Measurements from ENCODE around the gene PGBD2. TPM values are rescaled to one million over a fixed set of nuclear protein-coding genes. Genes with fewer than 3 reads are reported as not detected.

The PGBD2 gene
- total and polyA plus RNA-seq, 9 of the 15 experiments (the other 6 are each of a cell fraction or from before 2014, with no cell fraction given), result 11.9 to 21.8 (median 14.7) TPM

DNA sequence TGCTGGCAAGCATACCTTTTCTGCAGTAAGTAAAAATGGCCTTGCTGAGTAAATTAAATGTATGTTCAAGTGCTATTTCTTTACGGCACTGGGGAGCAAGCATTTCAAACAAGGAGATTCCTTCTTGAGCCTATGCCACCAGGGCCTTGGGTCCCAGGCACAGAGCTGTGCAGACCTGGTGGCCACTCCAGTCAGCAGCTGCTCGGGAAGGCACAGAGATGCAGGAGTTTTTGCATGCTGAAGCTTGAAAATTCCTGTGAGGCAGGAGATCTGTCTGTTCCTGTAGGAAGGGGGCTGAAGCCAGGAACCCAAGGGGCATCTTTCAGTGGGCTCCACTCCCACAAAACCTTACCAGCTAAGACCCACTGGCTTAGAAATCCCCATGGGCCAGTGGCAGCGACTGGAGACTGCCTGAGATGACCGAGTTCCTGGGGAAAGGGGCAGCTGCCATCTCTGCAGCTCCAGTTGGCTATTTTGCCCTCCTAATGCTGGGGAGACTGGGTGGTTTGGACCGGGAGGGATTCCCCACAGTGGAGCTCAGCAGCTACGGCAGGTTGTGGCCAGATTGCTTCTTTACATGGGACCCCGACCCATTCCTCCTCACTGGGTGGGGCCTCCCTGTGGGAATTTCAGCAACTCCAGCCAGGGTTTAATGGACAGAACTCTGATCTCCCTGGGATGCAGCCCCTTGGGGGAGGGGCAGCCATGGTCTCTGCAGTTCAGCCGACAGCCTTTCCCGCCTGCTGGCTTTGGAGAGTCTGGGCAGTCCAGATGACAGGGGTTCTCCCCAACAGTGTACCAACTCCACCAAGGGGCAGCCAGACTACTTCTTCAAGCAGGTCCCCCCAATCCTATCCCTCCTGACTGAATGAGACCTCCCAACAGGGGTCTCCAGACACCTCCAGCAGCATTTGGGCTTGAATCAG lies 8.4 kb upstream of the PGBD2 start:
- no peaks in the 10 kb centered on the region for H3K79me2 ChIP-seq (ENCODE audit: control insufficient read depth, insufficient read depth, low read length)
- 79% methylated on average over 9 of the region's 9 CpGs for WGBS (ENCODE audit: insufficient coverage, low coverage, missing lambda C conversion rate)
- H3K9me1 ChIP-seq (ENCODE audit: control insufficient read depth, insufficient read depth, low read length), result no peaks in the 10 kb centered on the region
- FAIRE-seq, result no peak
- H3K4me2 ChIP-seq (ENCODE audit: insufficient read depth, low read length), result no peak overlapping the region
- peak overlapping the region in 1 of 2 experiments; percentile 73; a peak in 2 of 4 replicates for H3K9ac ChIP-seq (ENCODE audit: insufficient read depth in 1 of 2, low read depth in 2 of 2, low read length in 2 of 2)
- peak; percentile 28; the same call in 1 of the 3 replicates for ATAC-seq
- peaks cover 15 to 16% of the 10 kb centered on the region in 2 experiments; a peak in 3 of 5 replicates for H3K4me1 ChIP-seq (replicated peaks in 1 of 2; ENCODE audit: control insufficient read depth in 2 of 2, insufficient read depth in 2 of 2, low read length in 2 of 2)
- TF ChIP-seq TCF7 (IDR thresholded peaks at IDR 0.05; ENCODE audit: borderline replicate concordance) (no peak), ATF7 (IDR thresholded peaks at IDR 0.05) (no peak), ZKSCAN8 (CRISPR knock-in tag; IDR thresholded peaks at IDR 0.05) (no peak), TFE3 (CRISPR knock-in tag; IDR thresholded peaks at IDR 0.05) (no peak), EP300 (IDR thresholded peaks at IDR 0.05; ENCODE audit: low read length) (no peak), TRIM24 (IDR thresholded peaks at IDR 0.05) (no peak), SMAD2 (IDR thresholded peaks at IDR 0.05; ENCODE audit: low read depth, low read length) (no peak), CEBPG (CRISPR knock-in tag; IDR thresholded peaks at IDR 0.05) (no peak), CEBPG (tag; conservative IDR thresholded peaks at IDR 0.05 in 1 of 2, IDR thresholded peaks at IDR 0.05 in 1 of 2) (no peak), DACH1 (IDR thresholded peaks at IDR 0.05; ENCODE audit: partially characterized antibody) (no peak), SPI1 (IDR thresholded peaks at IDR 0.05; ENCODE audit: borderline replicate concordance, low read depth, low read length) (no peak), ZBTB49 (CRISPR knock-in tag; IDR thresholded peaks at IDR 0.05; ENCODE audit: borderline replicate concordance) (no peak)
- H3K27ac ChIP-seq (ENCODE audit: extremely low read depth, low read depth, low read length), result no peak overlapping the region
- H3K27me3 ChIP-seq (ENCODE audit: control insufficient read depth in 2 of 2, insufficient read depth in 2 of 2, low read length in 2 of 2), result no peaks in the 10 kb centered on the region
- H3K36me3 ChIP-seq (ENCODE audit: control insufficient read depth, insufficient read depth, low read length), result no peaks in the 10 kb centered on the region
- DNase-seq (ENCODE audit: extremely low read depth in 1 of 4, low spot score in 3 of 4), result no peak
- in situ Hi-C loops (cut with MboI), result no loop called here
- peak overlapping the region; percentile 43 for H2AFZ ChIP-seq (ENCODE audit: low read depth, low read length)
- no peaks in the 10 kb centered on the region for H4K20me1 ChIP-seq (replicated peaks; ENCODE audit: control insufficient read depth, insufficient read depth, low read length)
- no peak overlapping the region for H3K4me3 ChIP-seq
- intact Hi-C loops (cut with micrococcal nuclease), result no loop called here
- ChIA-PET POLR2A (interaction anchor here (0.6 to 0.9 kb wide), 2 partner anchors 8 to 9 kb away, joined by 3 read pairs; partner anchors contain the start of gene PGBD2), CTCF (ENCODE audit: low intra/inter-chr PET ratio) (no interaction called here)
- BruUV-seq (replicated peaks), result no TSS peak
- H3K9me3 ChIP-seq (replicated peaks; ENCODE audit: control insufficient read depth, insufficient read depth, low read depth, low read length), result no peaks in the 10 kb centered on the region
